Esophagus (tissue), 2 donors: ENCODE results near the gene PTGIS. TPM values are rescaled to one million over a fixed set of nuclear protein-coding genes. Genes with fewer than 3 reads are reported as not detected.

Source experiments
- H3K27ac ChIP-seq, 2 donors: one replicate each; pipeline ENCODE4 v1.5.1; 2013; ENCODE audit warnings: low read depth in 2 of 2, mild to moderate bottlenecking in 2 of 2, inconsistent platforms in 1 of 2, low read length in 1 of 2, moderate library complexity in 1 of 2
- H3K27me3 ChIP-seq, 2 donors: one replicate each; pipeline ENCODE4 v1.6.1; 2013; ENCODE audit warnings: low read length in 2 of 2, control low read depth in 1 of 2, mild to moderate bottlenecking in 1 of 2; ENCODE audit not compliant: insufficient read depth in 2 of 2, control insufficient read depth in 1 of 2
- H3K36me3 ChIP-seq, 2 donors: one replicate each; pipeline ENCODE4 v1.6.1; 2013; ENCODE audit warnings: low read length in 1 of 2; ENCODE audit not compliant: control insufficient read depth in 2 of 2, insufficient read depth in 2 of 2
- H3K4me1 ChIP-seq, 2 donors: one replicate each; pipeline ENCODE4 v1.6.1; 2013; ENCODE audit warnings: low read length in 1 of 2; ENCODE audit not compliant: control insufficient read depth in 2 of 2, insufficient read depth in 2 of 2
- H3K4me3 ChIP-seq, 2 donors: one replicate each; pipeline ENCODE4 v1.5.1; 2013; ENCODE audit warnings: low read length in 2 of 2, mild to moderate bottlenecking in 2 of 2, low read depth in 1 of 2, moderate library complexity in 1 of 2
- H3K9me3 ChIP-seq, 2 donors: one replicate each; pipeline ENCODE4 v1.6.1; 2013; ENCODE audit warnings: mild to moderate bottlenecking in 2 of 2, low read depth in 1 of 2, low read length in 1 of 2, moderate library complexity in 1 of 2; ENCODE audit not compliant: control insufficient read depth in 2 of 2, insufficient read depth in 1 of 2
- WGBS, 2 donors: extraction: QIAGEN DNeasy Blood & Tissue Kit; methylation state at CpG; one replicate each; pipeline ENCODE4 v1.1.7; 2013; 5-methylcytosine and 5-hydroxymethylcytosine counted together
- polyA plus RNA-seq, 2 donors: library from polyadenylated mRNA; stranded (reverse); fragments of 200-250 nt; gene quantifications; one replicate each; pipeline ENCODE4 v1.2.3, GENCODE V29; 2013
- donor health status: healthy with polysubstance abuse.
- donor health status: Bipolar disorder and iron deficiency.

PTGIS gene
- polyA plus RNA-seq, 2 donors, result 3.5 to 6.1 TPM

DNA sequence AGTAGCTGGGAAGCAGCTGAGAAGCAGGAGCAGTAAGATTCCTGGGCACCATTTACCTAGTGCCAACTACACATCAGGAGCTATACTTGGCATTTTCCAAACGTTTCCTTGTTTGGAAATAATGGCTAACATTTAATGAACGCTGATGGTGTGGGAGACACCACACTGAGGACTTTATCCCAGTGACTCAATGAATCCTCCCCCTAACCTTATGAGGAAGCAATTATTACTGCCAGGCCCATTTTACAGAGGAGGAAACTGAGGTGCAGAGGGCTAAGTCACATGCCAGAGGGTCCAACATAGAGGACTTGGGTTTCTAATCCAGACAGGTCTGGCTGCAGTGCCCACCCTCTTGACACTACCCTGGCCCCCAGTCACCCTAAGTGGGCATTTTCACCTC lies 6.1 kb downstream of the PTGIS start:
- Histone ChIP-seq H3K4me3 (no peak overlapping the region), H3K27ac (peak overlapping the region in 1 of 2 donors; percentile 69), H3K36me3 (no peaks in the 10 kb centered on the region), H3K4me1 (no peaks in the 10 kb centered on the region), H3K27me3 (no peaks in the 10 kb centered on the region), H3K9me3 (no peaks in the 10 kb centered on the region)
- 46% methylated on average over 2 of the region's 2 CpGs for WGBS, 2 donors

DNA sequence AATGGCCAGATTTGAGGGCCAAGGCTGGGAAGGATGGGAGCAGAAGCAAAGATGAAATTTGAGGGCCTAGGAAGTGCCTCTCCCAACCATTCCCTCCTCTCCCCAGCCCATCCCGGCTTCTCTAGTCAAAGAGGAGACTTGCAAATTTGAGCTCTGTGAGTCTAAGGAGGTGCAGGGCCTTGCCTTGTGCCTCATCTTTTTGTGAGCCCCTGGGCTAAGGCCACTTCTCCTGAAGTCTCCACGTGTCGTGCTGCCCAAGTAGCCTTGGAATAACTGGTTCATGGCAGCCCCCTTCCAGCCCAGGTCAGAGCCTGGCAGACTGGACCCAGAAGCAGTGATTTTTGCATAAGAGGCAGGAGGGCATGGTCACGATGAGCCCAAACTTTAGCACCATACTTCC lies 6.7 kb downstream of the PTGIS start:
- Histone ChIP-seq H3K36me3 (no peaks in the 10 kb centered on the region), H3K27me3 (peaks cover 0 to under 1% of the 10 kb centered on the region in 2 donors), H3K9me3 (no peaks in the 10 kb centered on the region), H3K4me1 (no peaks in the 10 kb centered on the region), H3K27ac (peak overlapping the region in 1 of 2 donors; percentile 44), H3K4me3 (no peak overlapping the region)
- 81 to 90% methylated on average over 4 of the region's 4 CpGs for WGBS, 2 donors

DNA sequence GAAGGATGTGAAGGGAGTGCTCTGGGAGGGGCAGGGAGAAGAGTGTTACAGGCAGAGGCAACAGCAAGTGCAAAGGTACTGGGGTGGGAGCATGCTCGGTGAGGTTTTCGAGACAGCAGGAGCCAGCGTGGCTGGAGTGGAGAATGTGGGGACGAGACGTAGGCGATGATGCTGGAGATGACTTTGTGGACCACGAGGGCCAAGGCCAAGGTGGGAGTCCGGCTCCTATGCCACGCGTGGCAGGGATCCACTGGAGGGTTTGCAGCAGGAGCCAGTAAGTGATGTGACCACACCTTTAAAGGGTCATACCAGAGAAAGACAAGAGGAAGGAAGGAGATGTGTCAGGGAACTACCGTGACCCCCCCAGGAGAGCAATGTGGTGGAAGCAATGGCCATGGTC lies 7.3 kb downstream of the PTGIS start:
- peak overlapping the region in 1 of 2 donors; percentile 47 for H3K27ac ChIP-seq
- no peaks in the 10 kb centered on the region for H3K4me1 ChIP-seq
- H3K9me3 ChIP-seq, result no peaks in the 10 kb centered on the region
- no peaks in the 10 kb centered on the region for H3K36me3 ChIP-seq
- H3K27me3 ChIP-seq, result peaks cover 0 to 2% of the 10 kb centered on the region in 2 donors
- WGBS, 2 donors, result 83 to 90% methylated on average over 11 of the region's 11 CpGs
- H3K4me3 ChIP-seq, result no peak overlapping the region

DNA sequence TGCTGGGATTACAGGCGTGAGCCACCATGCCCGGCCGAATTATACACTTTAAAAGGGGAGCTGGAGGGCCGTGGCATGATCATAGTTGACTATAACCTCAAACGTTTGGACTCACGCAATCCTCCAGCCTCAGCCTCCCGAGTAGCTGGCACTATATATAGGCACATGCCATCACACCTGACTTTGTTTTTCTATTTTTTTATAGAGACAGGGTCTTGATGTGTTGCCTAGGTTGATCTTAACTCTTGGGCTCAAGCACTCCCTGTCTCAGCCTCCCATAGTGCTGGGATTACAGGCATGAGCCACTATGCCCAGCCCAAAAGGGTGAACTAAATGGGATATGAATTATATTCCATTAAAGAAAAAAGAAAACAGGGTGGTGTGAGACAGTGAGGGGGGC lies 7.8 kb downstream of the PTGIS start:
- H3K4me3 ChIP-seq, result no peak overlapping the region
- H3K9me3 ChIP-seq, result no peaks in the 10 kb centered on the region
- no peaks in the 10 kb centered on the region for H3K4me1 ChIP-seq
- H3K36me3 ChIP-seq, result no peaks in the 10 kb centered on the region
- WGBS, 2 donors, result 85 to 91% methylated on average over 7 of the region's 7 CpGs
- peaks cover 0 to 2% of the 10 kb centered on the region in 2 donors for H3K27me3 ChIP-seq
- H3K27ac ChIP-seq, result peak overlapping the region in 1 of 2 donors; percentile 47

DNA sequence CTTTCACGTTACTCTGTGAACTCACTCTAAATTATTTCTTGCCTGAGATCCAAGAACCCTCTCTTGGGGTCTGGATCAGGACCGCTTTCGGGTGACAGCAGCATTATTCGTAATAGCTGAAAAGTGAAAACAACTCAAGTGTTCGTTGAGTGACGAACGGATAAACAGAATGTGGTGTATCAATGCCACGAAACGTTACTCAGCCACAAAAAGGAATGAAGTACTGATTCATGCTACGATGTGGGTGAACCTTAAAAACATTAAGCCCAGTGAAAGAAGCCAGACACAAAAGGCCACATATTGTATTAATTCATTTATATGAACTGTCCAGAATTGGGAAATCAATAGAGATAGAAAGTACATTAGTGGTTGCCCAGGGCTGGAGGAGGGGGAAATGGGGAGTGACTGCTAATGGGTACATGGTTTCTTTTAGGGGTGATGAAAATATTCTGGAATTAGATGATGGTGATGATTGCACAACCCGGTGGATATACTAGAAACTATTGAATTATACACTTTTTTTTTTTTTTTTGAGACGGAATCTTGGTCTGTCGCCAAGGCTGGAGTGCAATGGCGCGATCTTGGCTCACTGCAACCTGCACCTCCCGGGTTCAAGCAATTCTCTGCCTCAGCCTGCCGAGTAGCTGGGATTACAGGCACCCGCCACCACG lies 8.4 kb downstream of the PTGIS start:
- H3K4me3 ChIP-seq, result no peak overlapping the region
- no peak overlapping the region for H3K27ac ChIP-seq
- peaks cover 0 to 2% of the 10 kb centered on the region in 2 donors for H3K27me3 ChIP-seq
- 65 to 73% methylated on average over 18 to 19 of the region's 19 CpGs for WGBS, 2 donors
- no peaks in the 10 kb centered on the region for H3K4me1 ChIP-seq
- no peaks in the 10 kb centered on the region for H3K36me3 ChIP-seq
- H3K9me3 ChIP-seq, result no peaks in the 10 kb centered on the region

DNA sequence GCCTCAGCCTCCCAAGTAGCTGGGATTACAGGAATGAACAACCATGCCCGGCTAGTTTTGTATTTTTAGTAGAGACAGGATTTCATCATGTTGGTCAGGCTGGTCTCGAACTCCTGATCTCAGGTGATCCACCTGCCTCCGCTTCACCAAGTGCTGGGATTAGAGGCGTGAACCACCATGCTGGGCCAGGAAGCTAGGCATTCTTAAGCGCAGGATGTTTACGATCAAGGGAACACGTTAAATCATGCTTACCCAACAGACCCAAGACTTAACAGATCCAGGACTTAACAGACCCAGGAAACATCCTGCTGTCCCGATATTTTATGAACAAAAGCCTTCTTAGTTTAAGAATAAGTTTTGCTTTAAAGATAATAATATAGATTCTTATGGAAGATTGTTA lies 9.1 kb downstream of the PTGIS start:
- Histone ChIP-seq H3K9me3 (no peaks in the 10 kb centered on the region), H3K36me3 (no peaks in the 10 kb centered on the region), H3K4me1 (no peaks in the 10 kb centered on the region), H3K27me3 (peaks cover 0 to 2% of the 10 kb centered on the region in 2 donors), H3K27ac (peak overlapping the region in 1 of 2 donors; percentile 9), H3K4me3 (no peak overlapping the region)
- WGBS, 2 donors, result 60 to 72% methylated on average over 8 of the region's 8 CpGs

DNA sequence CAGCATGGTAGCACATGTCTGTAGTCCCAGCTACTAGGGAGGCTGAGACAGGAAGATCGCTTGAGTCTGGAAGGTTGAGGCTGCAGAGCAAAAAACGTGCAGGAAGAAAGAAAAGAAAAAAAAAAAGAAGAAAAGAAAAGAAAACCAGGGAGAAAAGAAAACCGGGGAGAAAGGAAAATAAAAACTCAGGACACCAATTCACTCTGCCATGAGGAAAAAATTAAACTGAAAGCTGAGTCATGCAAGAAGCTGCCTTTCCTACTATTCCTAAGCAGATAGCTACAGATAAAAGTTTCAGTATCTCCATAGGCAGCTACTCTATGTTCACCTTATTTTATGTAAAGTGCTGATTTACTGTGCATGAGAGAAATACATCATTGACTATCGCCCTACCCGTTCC lies 10.5 kb downstream of the PTGIS start:
- Histone ChIP-seq H3K9me3 (no peaks in the 10 kb centered on the region), H3K27ac (no peak overlapping the region), H3K4me1 (no peaks in the 10 kb centered on the region), H3K4me3 (no peak overlapping the region), H3K27me3 (peaks cover 0 to 2% of the 10 kb centered on the region in 2 donors), H3K36me3 (no peaks in the 10 kb centered on the region)
- 70 to 73% methylated on average over 5 of the region's 5 CpGs for WGBS, 2 donors

DNA sequence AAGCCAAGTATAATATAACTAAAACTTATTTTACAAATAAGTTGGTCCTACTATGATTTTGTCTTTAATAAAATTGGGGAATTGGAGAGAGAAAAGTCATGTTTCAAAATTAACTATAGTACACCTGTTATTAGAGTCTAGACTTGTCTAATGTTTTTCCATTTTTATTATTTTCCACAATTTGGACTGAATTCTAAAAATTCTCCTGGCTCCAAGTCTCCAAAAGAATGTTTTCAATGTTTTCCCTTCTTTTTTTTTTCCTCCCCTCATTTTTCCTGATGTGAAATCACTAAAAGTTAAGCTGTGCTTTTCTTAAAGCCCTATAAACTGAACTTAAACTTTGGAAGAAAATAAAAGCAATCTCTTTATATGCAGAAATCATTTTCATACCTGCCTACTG lies 11.3 kb downstream of the PTGIS start:
- H3K9me3 ChIP-seq, result no peaks in the 10 kb centered on the region

DNA sequence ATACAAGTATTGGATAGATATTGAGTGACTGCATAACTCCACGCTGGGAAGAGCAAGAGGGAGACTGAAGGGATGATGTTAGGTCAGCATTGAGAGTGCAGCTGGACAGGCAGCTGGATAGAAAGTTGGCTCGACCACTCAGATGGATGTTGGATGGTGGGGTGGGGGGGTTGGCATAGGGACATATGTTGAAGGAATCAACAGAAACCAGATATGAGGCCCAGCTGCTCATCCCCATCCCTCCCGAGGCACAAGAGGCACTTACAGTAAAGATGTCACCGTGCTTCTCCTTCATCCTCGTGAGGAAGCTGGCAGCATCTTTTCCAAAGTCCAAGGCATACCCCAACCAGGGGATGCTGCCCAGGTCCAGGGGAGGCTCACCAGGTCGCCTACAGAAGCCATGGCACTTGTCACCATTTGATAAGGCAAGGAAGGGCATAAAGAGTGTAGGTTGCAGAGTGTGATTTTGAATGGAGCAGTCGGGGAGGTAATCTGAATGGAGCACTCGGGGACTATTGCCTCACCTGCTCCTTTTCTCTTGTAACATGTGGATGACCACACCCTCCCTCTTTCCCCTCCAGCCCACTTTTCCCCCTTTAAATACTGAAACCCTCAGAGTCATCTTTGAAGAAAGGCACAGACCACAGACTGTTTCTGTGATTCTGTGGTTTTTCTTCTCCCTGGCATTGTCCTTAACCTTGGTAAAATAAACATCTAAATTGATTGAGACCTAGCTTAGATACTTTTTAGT lies 18.0 kb downstream of the PTGIS start:
- Histone ChIP-seq H3K9me3 (peaks cover 3 to 7% of the 10 kb centered on the region in 2 donors), H3K27me3 (no peaks in the 10 kb centered on the region), H3K27ac (no peak overlapping the region), H3K4me3 (no peak overlapping the region), H3K36me3 (peaks cover 0 to 4% of the 10 kb centered on the region in 2 donors), H3K4me1 (no peaks in the 10 kb centered on the region)
- 73 to 74% methylated on average over 8 of the region's 8 CpGs for WGBS, 2 donors

More for the DNA sequence above, 11.3 kb downstream of the PTGIS start:
- H3K36me3 ChIP-seq, result no peaks in the 10 kb centered on the region
- no peak overlapping the region for H3K4me3 ChIP-seq
- no peak overlapping the region for H3K27ac ChIP-seq
- peaks cover 0 to 2% of the 10 kb centered on the region in 2 donors for H3K27me3 ChIP-seq
- H3K4me1 ChIP-seq, result no peaks in the 10 kb centered on the region
